AG09319 (cell line): ENCODE results near the gene PPP1R12B.
"Not testable (repeated sequence)": the region's sequence is repeated elsewhere in the genome, so short reads cannot be mapped to it uniquely, and the experiment has no call there.

Experiments
- DNase-seq: peaks from one replicate; pipeline ENCODE4 v3.0.0-alpha.2; 2010; ENCODE audit warnings: low read depth; ENCODE audit errors: extremely low read depth
- TF ChIP-seq, protein P1 (sequence below): IDR thresholded peaks from 2 replicates; pipeline ENCODE4 v1.5.1; 2011; ENCODE audit warnings: low read depth, mild to moderate bottlenecking, inconsistent platforms, low read length, moderate library complexity

The PPP1R12B gene

DNA sequence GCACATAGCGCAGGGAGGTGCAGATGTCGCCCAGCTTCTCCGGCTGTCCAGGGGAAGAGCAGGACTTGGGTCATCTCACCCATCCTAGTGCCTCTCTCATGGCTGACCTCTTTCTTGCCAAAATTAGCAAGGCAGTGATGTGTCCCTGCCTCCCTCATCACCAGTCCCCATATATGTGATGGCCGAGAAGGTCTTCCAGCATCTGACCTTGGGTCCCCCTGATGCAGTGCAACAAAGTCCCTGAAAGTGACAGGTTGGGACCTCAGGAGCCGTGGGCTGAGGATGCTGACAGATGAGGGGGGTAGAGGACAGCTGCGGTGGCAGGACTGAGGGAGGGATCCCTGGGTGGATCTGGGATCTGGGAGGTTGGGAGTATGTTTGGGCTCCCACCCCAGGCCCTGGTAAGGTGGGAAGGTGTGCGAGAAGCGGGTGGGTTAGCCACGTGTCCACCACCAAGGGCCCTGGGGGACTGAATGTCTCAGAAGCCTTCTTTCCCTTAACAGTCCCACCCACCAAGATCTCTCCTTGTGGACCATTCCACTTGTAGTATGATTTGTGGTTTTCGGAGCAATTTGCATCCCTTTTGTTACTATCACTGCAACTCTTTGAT, 252.0 kb downstream of the PPP1R12B start:
- TF ChIP-seq, protein P1, sequence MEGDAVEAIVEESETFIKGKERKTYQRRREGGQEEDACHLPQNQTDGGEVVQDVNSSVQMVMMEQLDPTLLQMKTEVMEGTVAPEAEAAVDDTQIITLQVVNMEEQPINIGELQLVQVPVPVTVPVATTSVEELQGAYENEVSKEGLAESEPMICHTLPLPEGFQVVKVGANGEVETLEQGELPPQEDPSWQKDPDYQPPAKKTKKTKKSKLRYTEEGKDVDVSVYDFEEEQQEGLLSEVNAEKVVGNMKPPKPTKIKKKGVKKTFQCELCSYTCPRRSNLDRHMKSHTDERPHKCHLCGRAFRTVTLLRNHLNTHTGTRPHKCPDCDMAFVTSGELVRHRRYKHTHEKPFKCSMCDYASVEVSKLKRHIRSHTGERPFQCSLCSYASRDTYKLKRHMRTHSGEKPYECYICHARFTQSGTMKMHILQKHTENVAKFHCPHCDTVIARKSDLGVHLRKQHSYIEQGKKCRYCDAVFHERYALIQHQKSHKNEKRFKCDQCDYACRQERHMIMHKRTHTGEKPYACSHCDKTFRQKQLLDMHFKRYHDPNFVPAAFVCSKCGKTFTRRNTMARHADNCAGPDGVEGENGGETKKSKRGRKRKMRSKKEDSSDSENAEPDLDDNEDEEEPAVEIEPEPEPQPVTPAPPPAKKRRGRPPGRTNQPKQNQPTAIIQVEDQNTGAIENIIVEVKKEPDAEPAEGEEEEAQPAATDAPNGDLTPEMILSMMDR = no peak
- no peak for DNase-seq

DNA sequence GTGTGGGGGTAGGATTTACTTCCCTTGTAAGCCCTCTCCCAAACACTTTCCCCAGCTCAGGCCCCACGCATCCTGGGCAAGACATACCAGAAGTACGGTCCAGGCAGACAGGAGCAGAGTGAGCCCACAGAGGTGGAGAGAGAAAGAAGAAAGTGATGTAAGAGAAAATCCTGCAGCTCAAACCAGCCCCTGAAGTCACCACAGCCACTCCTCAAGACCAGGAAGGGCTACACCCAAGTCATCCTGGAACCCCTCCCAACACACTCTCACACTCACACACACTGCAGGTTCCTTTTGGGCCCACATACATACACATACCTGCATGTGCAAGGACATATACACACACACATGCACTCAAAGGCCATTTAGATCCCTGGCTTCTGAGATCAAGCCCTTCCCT, 254.9 kb downstream of the PPP1R12B start:
- TF ChIP-seq, protein P1 = no peak
- DNase-seq = no peak

DNA sequence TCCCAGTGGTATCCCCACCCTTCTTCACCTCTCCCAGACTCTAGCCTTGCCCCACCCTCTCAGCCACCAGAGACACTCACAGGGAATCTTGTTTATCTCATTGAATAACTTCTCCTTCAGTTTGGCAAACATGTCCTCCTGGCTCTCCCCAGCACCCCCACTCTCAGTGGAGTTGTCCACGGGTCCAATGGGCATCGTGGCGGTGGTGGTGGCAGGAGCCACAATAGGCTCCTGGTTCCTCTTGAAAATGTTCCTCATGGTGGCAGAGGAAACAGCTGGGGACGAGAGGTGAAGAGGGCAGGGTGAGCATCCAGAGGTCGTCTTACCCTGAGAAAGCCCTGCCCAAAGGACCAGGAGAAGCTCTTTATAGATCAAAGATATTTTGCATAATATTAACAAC, 257.0 kb downstream of the PPP1R12B start:
- DNase-seq = no peak
- TF ChIP-seq, protein P1 = no peak

DNA sequence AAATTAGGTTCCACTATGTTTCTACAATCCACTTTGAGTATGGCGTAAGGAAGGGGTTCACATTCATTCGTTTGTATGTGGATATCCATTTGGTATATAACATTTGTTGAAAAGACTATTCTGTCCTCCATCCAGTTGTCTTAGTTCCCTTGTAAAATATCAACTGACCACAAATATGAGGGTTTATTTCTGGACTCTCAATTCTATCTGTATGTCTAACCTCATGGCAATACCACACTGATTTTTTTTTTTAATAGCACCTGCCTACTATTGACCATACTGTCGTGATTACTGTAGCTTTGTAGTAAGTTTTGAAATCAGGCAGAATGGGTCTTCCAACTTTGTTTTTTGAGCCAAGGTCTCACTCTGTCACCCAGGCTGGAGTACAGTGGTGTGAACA, 263.5 kb downstream of the PPP1R12B start:
- not testable (repeated sequence) for DNase-seq

DNA sequence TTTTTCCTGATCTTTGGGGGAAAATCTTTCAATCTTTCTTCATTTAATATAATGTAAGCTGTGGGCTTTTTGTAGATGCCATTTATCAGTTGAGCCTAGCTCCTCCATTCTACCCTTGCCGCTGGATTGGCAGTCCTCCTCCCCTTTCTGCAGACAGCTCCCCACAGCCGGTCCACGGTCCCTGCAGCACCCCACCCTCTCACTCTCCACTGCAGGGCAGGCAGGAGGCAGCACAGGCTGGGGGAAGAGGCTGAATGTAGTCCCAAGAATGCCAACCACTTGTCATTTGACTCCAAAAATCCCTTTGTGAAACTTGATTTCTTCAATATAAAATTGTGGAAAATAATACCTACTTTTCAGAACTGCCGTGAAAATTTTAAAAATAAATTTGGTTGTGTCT, 265.1 kb downstream of the PPP1R12B start:
- TF ChIP-seq, protein P1 = no peak
- no peak for DNase-seq

DNA sequence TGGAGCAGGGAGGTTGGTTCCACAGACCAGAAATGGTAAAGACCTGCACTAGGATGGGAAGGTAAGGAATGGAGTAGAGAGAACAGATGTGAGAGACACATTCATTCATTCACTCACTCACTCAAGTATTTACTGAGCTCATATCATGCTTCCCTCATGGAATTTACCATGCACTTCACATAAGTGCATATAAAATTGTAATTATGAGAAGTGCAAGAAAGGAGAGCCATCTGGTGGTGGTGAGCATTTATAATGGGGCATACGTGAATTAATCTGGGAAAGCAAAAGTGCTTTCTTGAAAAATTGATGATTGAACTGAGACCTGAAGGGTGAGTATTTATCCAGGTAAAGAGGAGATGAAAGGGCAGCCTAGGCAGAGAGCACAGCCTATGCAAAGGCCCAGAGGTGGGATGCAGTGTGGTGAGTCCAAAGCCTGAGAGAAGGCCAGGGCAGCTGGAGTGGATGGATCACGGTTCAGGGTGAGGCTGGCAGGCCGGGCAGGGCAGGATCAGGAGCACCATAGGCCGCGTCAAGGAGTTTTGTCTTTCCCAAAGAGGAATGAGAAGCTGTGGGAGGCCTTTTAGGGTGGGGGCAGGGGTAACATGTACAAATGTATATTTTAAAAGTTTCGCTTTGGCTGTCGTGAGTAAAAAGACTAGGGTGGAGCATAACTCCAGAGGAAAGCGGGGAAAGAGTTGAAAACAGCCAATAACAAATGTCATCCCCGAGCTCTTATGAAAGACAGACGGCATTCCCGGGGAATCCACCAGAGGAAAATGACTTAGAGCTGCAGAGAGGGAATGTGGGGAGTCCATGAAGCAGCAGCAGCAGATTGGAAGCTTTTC, 266.1 kb downstream of the PPP1R12B start:
- DNase-seq = not testable (repeated sequence)

DNA sequence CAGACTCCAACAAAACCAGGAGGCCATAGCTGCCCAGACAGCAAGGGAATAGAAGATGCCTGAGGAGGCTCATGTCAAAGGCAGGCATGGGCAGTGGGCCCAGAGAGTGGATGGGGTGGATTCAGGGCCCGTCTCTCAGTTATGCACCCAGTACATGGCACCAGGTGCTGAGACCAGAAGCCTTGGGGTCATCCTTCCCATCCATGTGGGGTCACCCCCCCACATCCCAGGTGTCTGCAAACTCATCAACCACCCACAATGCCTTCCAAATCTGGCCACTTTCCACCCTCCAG, 266.7 kb downstream of the PPP1R12B start:
- not testable (repeated sequence) for DNase-seq

DNA sequence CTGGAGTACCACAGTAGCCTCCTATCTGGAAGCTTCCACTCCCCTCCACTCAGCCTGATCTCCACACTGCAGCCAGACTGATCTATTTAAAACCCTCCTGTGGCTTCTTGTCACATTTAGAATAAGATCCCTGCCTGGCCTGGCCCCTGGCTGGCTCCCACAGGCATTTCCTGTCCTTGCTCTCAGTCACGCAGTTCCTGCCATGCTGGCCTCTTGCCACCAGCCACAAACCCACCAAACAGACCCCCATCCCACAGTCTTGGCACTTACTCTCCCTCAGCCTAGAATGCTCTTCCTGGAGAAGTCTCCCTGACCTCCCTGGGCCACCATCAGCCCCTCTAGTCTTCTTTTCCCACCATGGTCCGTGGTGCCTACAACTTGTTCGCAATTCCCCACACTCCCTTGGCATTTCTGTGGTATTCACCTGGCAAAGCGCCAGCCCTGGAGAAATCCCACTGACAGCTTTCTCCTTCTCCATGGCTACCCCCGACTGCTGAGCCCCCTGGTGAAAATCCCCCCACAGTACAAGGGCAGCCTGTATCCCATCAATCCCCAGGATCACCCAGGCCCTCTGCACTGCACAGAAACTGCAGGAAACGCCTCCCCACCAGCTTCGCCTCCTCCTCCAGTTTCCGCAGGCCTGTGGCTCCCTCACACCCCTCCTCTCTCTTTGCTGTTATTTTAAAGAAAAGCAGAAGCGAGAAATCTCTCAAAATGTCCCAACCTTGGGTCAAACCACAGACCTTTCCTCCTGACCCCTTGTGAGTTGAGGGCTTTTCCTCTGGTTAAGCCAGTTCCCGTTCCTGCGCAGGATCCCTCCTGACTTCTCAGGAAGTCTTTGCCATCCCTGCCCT, 267.2 kb downstream of the PPP1R12B start:
- TF ChIP-seq, protein P1 = no peak
- no peak for DNase-seq
